Measurements from ENCODE around the gene CCNT1.
"Not testable (repeated sequence)": the region's sequence is repeated elsewhere in the genome, so short reads cannot be mapped to it uniquely, and the experiment has no call there.

The CCNT1 gene

DNA sequence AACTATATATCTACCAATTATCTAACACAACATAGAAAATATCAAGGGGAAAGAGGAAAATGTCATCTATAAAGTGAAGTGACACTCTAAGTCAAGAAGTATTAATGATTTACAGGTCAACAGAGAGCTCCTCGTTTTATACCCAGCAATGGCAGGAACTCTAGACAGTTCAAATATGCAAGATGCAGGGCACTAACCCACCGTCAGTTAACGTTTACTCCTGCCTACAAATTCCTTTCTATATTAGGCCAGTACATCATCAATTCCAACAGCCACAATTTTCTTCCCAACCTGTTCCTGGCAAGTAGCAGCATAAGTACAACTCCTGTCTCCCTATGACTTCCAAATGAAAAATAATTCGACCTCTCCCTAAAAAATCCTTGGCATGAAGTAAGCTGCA, 25.5 kb downstream of the CCNT1 start:
- no peak for DNase-seq

DNA sequence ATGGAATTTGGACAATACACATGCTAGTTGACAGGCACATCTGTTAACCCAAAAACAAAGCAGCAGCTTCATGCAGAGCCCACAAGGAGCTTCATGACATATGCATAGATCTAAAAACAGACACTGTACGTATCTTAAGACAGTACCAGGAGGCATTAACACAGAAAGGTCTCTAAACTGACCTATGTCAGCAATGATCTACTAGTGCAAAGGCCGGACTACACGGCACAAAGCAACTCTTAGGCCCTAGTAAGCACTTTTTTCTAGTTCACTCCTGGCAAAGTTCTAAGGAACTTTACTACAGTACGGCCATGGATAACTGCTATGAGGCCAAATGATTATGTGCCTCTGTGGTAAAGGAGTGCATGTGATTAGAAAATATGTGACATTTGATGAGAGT, 26.1 kb downstream of the CCNT1 start:
- DNase-seq: no peak

DNA sequence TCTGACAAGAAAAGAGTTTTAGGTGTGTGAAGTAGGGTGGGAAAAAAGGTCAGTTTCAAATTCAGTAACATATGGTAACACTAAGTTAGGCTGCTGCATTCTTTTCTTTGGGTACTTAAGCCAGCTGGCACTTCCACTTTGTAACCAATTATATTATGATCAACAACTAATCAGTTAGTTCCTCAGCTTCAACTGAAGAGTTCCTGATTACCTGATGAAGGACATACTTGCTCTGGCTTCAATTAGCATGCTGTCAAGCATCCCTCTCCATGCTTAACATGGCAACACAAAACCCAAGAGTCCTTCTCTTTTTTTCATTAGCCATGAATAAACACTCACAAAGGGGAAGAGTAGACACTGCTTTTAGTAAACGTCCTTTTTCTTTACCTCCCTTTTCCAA, 27.7 kb downstream of the CCNT1 start:
- DNase-seq: no peak

DNA sequence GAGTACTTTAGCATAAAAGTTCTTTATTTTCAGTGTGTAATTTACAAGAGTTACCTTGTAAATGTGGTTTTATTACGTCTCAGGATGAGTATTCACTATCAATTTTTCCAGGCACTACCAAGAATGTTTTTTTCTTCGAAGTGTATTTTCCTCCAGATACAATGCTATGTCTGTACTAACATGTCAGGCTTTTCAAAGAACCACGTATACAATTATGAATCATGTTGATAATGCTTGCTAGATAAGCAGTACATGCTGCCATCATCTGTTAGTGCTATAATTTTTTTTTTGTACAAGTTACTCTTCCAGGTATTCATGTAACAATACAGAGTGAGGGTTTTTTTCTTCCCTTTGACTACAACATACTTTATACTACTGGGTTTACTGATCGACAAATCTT, 28.9 kb downstream of the CCNT1 start:
- no peak for DNase-seq

DNA sequence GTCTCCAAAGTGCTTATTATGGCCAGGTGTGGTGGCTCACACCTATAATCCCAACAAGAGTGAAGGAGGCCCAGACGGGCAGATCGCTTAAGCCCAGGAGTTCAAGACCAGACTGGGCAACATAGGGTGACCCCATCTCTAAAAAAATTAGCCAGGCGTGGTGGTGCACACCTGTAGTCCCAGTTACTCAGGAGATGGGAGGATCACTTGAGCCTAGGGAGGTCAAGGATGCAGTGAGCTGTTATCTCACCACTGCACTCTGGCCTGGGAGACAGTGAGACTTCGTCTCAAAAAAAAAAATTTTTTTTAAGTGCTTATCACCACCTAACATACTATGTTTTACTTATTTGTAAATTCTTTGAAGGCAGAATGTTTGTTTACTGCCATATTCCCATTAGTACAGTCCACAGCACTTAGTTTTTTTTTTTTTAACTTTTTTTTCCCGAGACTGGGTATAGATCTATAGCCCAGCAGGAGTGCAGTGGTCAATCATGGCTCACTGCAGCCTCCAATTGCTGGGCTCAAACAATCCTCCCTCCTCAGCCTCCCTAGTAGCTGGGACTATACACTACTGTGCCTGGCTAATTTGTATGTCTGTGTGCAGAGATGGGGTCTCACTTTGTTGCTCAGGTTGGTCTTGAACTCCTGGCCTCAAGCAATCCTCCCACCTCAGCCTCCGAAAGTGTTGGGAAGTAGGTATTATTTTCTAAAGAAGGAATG, 29.7 kb downstream of the CCNT1 start:
- no peak for DNase-seq

DNA sequence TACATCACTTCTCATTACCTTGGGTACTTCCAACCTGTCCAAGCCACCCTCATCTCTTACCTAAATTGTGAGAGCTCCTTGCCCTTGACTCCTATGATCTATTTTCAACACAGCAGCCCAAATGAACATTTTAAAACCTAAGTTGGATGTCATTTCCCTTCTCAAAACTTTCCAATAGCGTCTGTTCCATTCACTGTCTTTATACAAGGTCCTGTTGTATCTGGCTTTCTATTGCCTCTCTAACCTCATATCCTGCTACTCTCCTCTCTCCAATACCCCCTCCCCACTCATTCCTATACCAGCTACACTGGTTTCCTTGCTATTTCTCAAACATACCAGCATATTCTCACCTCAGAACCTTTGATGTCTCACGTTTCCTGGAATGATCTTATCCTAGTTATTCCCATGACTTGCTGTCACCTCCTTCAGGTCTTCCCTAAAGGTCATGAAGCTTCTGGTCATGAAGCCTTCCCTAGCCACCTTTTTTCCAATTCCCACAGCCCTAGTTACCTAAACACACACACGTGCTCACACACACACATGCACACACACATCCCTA, 30.4 kb downstream of the CCNT1 start:
- no peak for DNase-seq

DNA sequence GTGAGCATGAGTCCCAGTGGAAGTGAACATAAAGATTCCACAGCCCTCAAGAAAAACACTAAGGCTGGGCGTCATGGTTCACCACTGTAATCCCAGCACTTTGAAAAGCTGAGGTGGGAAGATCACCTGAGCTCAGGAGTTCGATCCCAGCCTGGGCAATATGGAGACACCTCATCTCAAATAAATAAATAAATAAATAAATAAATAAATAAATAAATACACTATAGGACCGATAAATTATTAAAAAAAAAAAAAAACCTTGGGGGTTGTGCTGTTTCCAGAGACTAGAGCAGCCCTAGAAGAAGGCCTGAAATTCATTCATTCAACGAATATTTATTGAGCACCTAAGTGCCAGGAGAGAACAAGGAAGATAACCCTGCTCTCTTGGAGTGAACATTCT, 33.0 kb downstream of the CCNT1 start:
- DNase-seq: no peak

DNA sequence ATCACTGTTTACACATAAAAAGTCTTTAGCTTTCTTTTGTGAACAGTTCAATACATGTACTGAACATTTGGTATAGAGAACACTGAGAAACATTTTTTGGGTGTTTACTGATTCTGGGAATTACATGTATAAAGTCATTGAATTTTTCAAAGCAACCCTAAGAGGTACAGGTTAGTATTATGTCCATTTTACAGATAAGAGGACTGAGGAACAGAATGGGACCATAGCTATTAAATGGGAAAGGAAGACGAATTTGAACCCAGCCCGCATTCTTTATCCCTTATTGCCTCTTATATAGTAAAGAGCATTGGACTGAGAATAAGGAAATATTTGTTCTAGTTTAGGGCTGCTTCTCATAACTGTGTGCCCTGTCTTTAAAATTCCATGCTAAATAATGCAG, 33.6 kb downstream of the CCNT1 start:
- DNase-seq: no peak

DNA sequence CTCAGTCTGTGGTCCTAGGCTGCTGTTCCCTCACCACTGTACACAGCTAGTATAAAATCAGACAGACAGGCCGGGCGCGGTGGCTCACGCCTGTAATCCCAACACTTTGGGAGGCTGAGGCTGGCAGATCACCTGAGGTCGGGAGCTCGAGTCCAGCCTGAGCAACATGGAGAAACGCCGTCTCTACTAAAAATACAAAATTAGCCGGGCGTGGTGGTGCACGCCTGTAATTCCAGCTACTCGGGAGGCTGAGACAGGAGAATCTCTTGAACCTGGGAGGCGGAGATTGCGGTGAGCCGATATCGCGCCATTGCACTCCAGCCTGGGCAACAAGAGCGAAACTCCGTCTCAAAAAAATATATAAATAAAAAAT, 34.0 kb downstream of the CCNT1 start:
- DNase-seq: not testable (repeated sequence)

DNA sequence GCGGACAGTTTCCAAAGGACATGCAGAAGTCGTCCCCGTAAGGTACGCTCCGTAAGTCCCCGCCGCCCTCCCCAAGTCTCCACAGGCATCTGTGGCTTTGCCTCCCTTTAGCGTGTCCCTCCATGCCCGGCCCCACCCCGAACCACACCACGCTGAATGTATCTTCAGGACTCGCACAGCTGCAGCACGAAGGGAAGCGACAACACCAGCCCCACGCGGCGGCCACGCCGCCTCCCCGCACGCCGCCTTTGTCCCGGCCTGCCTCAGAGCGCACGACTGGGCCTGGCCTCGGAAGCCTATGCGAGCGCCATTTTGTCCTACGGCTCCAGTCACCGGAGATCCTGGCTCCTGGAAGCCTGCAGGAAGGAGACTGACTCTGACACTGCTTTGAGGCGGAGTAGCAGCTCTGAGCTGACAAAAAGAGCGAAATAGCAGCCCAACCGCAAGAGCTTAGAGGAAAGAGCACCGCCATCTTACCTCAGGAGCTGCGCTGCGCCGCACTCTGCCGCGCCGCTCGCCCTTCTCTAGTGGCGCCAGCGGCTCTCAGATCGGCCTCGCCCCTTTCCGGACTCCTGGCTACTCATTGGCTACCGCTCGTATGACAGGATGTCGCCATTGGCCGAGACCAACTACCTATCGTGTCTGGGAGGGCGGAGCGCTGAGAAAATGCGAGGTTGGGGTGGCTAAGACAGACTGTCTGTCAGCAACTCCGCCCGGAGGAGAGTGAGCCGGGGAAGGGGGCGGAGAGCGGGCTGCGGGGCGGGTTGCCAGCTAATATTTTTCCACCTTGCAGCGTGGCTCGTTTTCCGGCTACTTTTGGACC, 34.6 kb downstream of the CCNT1 start, which contains the start of gene KANSL2:
Gene KANSL2 (minus strand): TSS at position 529 of the 823 bp plus-strand sequence. CDS start 606 bp downstream, outside the sequence.
- DNase-seq: peak; percentile 98 to 100 (median 99)

DNA sequence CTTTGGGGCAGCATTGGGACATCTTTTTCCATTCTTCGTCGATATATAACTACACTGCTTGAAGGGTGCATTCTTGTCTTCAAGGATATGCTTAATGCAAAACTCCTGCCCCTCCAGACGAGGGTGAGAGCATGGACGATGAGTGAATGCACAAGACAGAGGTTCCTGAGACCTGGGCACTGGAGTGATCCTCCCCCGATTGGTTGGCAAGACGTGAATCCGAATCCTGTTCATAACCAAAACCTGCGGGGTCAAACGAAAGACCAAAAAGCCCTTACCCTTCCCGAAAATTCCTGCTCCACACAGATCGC, 35.2 kb downstream of the CCNT1 start:
- peak in 1 of 3 experiments; percentile 60 for DNase-seq

DNA sequence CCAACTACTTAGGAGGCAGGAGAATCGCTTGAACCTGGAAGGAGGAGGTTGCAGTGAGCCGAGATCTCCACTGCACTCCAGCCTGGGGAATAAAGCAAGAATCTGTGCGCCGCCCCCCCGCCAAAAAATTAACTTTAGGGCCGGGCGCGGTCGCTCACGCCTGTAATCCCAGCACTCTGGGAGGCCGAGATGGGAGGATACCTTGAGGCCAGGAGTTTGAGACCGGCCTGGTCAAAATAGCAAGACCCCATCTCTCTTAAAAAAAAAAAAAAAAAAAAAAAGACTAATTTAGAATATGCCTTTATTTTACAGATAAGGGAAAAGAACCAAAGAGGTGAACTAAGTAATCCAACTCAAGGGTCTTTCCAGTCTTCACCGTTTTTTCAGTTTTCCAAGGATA, 35.6 kb downstream of the CCNT1 start:
- no peak for DNase-seq

DNA sequence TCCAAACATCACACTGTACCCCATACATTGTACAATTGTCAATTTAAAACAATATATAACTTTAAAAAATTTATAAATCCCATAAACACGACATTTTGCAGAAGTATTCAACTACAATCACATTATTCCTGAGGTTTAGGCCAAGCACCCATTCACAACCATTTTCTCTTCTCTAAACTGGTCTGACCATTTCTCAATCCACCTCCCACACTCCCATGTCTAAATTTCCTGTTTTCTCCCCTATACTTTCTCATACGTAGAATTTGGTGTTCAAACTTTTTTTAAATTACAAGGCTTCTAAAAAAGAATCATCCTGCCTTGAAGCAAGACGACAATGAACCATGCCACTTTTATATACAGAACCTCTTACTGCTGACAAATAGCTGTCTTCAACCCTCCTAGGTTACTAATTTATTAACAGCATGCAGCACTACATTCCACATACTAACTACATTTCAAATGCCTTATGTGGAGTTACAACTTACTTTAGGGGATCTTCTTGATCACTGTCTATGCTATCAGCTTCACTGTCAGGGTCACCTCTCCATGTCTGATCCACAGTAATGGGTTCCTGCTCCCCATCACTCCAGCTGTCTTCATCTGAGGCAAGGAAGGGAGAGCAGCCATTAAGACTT, 37.8 kb downstream of the CCNT1 start:
- DNase-seq: no peak

DNA sequence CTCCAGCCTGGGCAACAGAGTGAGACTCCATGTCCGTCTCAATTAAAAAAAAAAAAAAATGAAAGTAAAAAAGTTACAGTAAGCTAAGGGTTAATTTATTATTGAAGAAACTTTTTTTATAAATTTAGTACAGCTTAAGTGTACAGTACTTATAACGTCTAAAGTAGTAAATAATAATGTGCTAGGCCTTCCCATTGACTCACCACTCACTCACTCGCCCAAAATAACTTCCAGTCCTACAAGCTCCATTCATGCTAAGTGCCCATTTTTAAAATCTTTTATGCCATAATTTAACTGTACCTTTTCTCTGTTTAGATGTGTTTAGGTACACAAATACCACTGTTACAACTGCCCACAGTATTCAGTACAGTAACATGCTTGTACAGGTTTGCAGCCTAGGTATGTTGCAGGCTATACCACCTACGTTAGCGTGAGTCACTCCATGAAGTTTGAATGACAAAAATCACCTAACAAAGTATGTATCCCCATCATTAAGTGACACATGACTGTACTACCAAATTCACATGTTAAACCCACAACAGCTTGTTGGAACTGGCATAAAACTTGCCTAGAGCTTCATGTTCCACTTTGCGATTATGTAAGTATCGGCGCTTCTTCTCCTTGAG, 45.2 kb downstream of the CCNT1 start:
- no peak for DNase-seq

DNA sequence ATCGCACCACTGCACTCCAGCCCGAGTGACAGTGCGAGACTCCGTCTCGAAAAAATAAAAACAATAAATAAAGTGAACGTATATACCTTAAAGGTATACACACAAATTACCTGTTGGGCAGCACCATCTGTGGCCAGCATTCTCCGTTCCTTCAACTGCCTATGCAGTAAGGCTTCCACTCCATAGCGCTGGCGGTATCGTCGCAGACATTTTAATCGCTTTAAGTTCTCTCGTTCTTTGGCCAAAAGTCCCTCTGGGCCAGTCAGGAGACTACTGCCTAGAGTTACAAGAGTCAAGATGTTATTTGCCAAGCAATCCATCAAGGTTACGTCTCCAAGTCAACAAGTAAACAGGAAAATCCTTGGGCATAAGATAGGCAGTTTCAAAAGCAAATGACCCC, 47.5 kb downstream of the CCNT1 start:
- DNase-seq: no peak

DNA sequence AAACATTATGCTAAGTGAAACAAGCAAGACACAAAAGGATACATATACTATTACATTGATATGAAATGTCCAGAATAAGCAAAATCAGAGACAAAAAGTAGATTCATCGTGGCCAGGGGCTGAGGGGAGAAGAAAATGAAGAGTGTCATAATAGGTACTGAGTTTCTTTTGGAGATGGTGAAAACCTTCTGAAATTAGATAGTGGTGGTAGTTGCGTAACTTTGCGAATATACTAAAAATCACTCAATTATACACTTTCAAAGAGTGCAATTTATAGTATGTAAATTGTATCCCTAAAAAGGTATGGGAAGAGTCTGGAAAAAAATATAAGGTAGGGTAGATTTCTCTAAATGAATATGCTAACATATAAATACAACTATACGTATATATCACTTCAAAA, 56.6 kb downstream of the CCNT1 start:
- DNase-seq: no peak

DNA sequence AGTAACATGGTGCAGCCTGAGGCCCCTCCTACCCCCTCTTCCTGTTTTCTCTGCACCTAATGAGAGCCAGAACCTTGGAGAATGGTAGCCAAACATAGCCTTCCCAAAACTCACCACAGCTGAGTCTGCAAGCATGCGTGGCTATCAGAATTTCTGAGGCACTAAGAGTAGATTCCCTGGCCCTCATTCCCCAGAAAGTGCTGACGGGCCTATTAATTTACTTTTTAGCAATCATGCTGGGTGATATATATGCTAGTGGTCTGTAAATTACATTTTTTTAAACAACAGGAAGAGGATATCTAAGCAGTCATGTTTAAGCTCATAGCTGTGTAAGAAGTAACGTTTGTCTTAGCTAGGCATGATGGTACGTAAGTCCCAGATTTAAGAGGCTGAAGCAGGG, 64.8 kb downstream of the CCNT1 start:
- DNase-seq: no peak

DNA sequence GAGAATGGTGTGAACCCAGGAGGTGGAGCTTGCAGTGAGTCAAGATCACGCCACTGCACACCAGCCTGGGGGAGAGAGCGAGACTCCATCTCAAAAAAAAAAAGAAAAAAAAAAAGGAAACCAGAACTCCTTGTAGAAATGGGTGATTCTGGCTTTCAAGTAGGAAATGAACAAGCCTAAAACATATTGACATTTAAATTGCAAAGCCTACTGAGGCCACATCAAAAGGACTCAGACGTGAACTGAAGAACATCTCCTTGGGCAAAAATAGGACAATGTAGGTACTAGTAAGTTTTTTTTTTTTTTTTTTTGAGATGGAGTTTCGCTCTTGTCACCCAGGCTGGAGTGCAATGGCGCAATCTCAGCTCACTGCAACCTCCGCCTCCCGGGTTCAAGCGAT, 71.2 kb downstream of the CCNT1 start:
- not testable (repeated sequence) for DNase-seq

DNA sequence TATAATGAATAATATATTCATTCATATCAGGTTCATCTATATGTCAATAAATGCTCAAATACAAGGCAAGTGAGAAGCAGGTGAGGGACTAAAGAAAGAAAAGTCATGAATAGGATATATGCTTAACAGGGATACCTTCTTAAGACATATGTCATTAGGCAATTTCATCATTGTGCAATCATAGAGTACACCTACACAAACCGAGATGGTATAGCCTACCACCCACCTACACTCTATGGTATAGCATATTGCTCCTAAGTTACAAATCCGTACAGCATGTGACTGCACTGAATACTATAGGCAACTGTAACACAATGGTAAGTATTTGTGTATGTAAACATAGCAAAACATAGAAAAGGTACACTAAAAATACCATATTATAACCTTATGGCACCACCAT, 73.5 kb downstream of the CCNT1 start:
- DNase-seq: no peak

DNA sequence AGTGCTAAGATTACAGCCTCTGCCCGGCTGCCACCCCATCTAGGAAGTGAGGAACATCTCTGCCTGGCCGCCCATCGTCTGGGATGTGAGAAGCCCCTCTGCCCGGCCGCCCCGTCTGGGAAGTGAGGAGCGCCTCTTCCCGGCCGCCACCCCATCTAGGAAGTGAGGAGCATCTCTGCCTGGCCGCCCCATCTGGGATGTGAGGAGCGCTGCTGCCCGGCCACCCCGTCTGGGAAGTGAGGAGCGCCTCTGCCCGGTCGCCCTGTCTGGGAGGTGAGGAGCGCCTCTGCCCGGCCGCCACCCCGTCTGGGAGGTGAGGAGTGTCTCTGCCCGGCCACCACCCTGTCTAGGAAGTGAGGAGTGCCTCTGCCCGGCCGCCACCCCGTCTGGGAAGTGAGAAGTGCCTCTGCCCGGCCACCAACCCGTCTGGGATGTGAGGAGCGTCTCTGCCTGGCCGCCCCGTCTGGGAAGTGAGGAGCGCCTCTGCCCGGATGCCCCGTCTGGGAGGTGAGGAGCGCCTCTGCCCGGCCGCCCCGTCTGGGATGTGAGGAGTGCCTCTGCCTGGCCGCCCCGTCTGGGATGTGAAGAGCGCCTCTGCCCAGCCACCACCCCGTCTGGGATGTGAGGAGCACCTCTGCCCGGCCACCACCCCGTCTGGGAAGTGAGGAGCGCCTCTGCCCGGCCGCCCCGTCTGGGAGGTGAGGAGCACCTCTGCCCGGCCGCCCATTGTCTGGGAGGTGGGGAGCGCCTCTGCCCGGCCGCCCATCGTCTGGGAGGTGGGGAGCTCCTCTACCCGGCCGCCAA, 74.6 kb downstream of the CCNT1 start:
- DNase-seq: not testable (repeated sequence)

DNA sequence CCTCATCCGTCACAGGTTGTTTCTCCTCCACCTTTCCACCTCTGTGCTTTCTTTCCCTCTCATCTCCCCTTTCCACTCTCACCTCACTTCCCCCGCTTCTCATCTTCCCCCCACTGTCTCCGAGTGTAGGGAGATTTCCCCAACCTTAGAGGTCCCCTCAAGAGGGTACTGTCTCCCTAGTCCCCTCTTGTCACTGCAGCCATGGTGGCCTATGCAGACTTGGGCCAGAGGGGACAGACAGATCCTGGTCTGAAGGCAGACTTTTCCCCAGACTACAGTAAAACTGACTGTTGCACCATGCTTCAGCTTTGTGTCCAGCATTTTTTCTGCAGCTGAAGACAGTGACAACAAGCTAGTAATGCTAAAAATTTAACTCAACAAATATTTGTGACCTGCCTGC, 75.7 kb downstream of the CCNT1 start:
- DNase-seq: no peak

DNA sequence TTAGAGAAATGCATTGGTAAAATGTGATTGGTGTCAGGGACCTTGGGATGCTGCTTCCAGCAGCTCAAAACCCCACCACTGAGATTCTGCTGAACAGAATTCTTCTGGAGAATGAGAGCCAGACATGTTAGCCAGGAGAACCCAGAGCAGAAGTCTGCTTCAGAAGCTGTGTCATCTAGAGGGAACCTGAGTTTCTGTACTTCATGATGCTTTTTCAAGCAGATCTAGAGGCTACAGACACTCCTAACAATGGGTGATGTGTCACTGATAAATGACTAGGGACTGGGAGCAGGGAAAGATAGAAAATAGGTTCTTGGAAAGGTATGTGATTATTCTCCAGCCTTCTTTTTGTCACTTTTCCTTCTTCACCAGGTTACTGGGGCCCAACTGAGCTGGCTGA, 76.1 kb downstream of the CCNT1 start:
- DNase-seq: no peak

Measured in NCI-H1417 (cell line).